NCI-H748 treated with DMSO at 0.1 percent for 48 hours (cell line): ENCODE data around the gene SARDH.
"Not testable (repeated sequence)": the region's sequence is repeated elsewhere in the genome, so short reads cannot be mapped to it uniquely, and the experiment has no call there.

ENCODE experiments used
- DNase-seq: peaks from one replicate; lab custom pipeline; 2025; lab: John Stamatoyannopoulos, UW

SARDH gene

GRCh38 chr9:133684121-133684935, 53.8 kb downstream of the SARDH start:
- DNase-seq, result no peak

- no peak for DNase-seq
Observed at GRCh38 chr9:133683586-133684120, 54.5 kb downstream of the SARDH start.

GRCh38 chr9:133682818-133683585, 55.1 kb downstream of the SARDH start:
- DNase-seq, result no peak

- DNase-seq, result no peak
Observed at GRCh38 chr9:133681658-133682306, 56.4 kb downstream of the SARDH start.

- DNase-seq, result no peak
Observed at GRCh38 chr9:133680976-133681657, 57.0 kb downstream of the SARDH start.

GRCh38 chr9:133680250-133680975, 57.7 kb downstream of the SARDH start:
- no peak for DNase-seq

- DNase-seq, result no peak
Observed at GRCh38 chr9:133679466-133680061, 58.6 kb downstream of the SARDH start.

- no peak for DNase-seq
Observed at GRCh38 chr9:133679056-133679455, 59.1 kb downstream of the SARDH start.

- DNase-seq, result no peak
Observed at GRCh38 chr9:133677126-133678010, 60.8 kb downstream of the SARDH start.

GRCh38 chr9:133676450-133676849, 61.7 kb downstream of the SARDH start:
- no peak for DNase-seq

GRCh38 chr9:133675796-133676195, 62.4 kb downstream of the SARDH start:
- DNase-seq, result not testable (repeated sequence)

- DNase-seq, result no peak
Observed at GRCh38 chr9:133674091-133674490, 64.1 kb downstream of the SARDH start.

- no peak for DNase-seq
Observed at GRCh38 chr9:133673258-133673655, 64.9 kb downstream of the SARDH start.

GRCh38 chr9:133672503-133673257, 65.5 kb downstream of the SARDH start:
- no peak for DNase-seq

- no peak for DNase-seq
Observed at GRCh38 chr9:133671371-133671770, 66.8 kb downstream of the SARDH start.

- no peak for DNase-seq
Observed at GRCh38 chr9:133670466-133670865, 67.7 kb downstream of the SARDH start.

- DNase-seq, result no peak
Observed at GRCh38 chr9:133669182-133669801, 68.9 kb downstream of the SARDH start.

GRCh38 chr9:133667759-133668450, 70.2 kb downstream of the SARDH start:
- DNase-seq, result no peak
